Measurements from ENCODE around the gene IL17RC.
"Not testable (repeated sequence)": the region's sequence is repeated elsewhere in the genome, so short reads cannot be mapped to it uniquely, and the experiment has no call there.

Gene IL17RC

GRCh38 chr3:9938966-9939365 lies 22.1 kb downstream of the IL17RC start:
- Histone ChIP-seq H4K20me1 (ENCODE audit: control insufficient read depth, insufficient read depth, low read depth, low read length) (no peaks in the 10 kb centered on the region), H3K9me2 (replicated peaks; ENCODE audit: control insufficient read depth, low read length) (no peaks in the 10 kb centered on the region), H3K4me2 (ENCODE audit: low read length) (no peak overlapping the region), H3K27me3 (ENCODE audit: control insufficient read depth, low read length) (no peaks in the 10 kb centered on the region), H3K79me2 (ENCODE audit: control insufficient read depth, low read length) (peaks cover 21% of the 10 kb centered on the region), H3F3A (ENCODE audit: control insufficient read depth, insufficient read depth) (no peaks in the 10 kb centered on the region), H3K4me3 (ENCODE audit: low read length) (no peak overlapping the region), H3K36me3 (ENCODE audit: control insufficient read depth, low read length) (peaks cover 31% of the 10 kb centered on the region), H3K27ac (ENCODE audit: low read depth, low read length) (no peak overlapping the region), H3K4me1 (ENCODE audit: control insufficient read depth, low read length) (peaks cover 20% of the 10 kb centered on the region), H3K9me3 (ENCODE audit: control insufficient read depth, insufficient read depth, low read length) (no peaks in the 10 kb centered on the region)
- TF ChIP-seq EZH2phosphoT487 (IDR thresholded peaks at IDR 0.05; ENCODE audit: borderline replicate concordance, low read length) (no peak), CTCF (IDR thresholded peaks at IDR 0.05; ENCODE audit: low read depth, low read length, poor library complexity, severe bottlenecking) (no peak)

- Histone ChIP-seq H3K36me3 (ENCODE audit: control insufficient read depth, low read length) (peaks cover 30% of the 10 kb centered on the region), H3K4me1 (ENCODE audit: control insufficient read depth, low read length) (peaks cover 11% of the 10 kb centered on the region), H3K79me2 (ENCODE audit: control insufficient read depth, low read length) (peaks cover 12% of the 10 kb centered on the region)
- H3K27me3 ChIP-seq (ENCODE audit: control insufficient read depth, low read length); H3K27ac ChIP-seq (ENCODE audit: low read depth, low read length); H4K20me1 ChIP-seq (ENCODE audit: control insufficient read depth, insufficient read depth, low read depth, low read length); H3K4me2 ChIP-seq (ENCODE audit: low read length); H3K9me3 ChIP-seq (ENCODE audit: control insufficient read depth, insufficient read depth, low read length); H3K9me2 ChIP-seq (replicated peaks; ENCODE audit: control insufficient read depth, low read length); H3K4me3 ChIP-seq (ENCODE audit: low read length); H3F3A ChIP-seq (ENCODE audit: control insufficient read depth, insufficient read depth): not testable (repeated sequence)
These were observed 23.0 kb downstream of the IL17RC start for GRCh38 chr3:9939906-9940305.

- H3K27me3 ChIP-seq (ENCODE audit: control insufficient read depth, low read length): no peaks in the 10 kb centered on the region
- no peak overlapping the region for H3K27ac ChIP-seq (ENCODE audit: low read depth, low read length)
- TF ChIP-seq CTCF (IDR thresholded peaks at IDR 0.05; ENCODE audit: low read depth, low read length, poor library complexity, severe bottlenecking): no peak
- no peak for TF ChIP-seq EZH2phosphoT487 (IDR thresholded peaks at IDR 0.05; ENCODE audit: borderline replicate concordance, low read length)
- no peak overlapping the region for H3K4me3 ChIP-seq (ENCODE audit: low read length)
- H3K79me2 ChIP-seq (ENCODE audit: control insufficient read depth, low read length): peaks cover 4% of the 10 kb centered on the region; the same call in 1 of the 2 replicates
- H4K20me1 ChIP-seq (ENCODE audit: control insufficient read depth, insufficient read depth, low read depth, low read length): no peaks in the 10 kb centered on the region
- H3K4me1 ChIP-seq (ENCODE audit: control insufficient read depth, low read length): peaks cover 3% of the 10 kb centered on the region
- no peak overlapping the region for H3K4me2 ChIP-seq (ENCODE audit: low read length)
- peaks cover 22% of the 10 kb centered on the region for H3K36me3 ChIP-seq (ENCODE audit: control insufficient read depth, low read length)
- H3K9me3 ChIP-seq (ENCODE audit: control insufficient read depth, insufficient read depth, low read length): no peaks in the 10 kb centered on the region
- H3F3A ChIP-seq (ENCODE audit: control insufficient read depth, insufficient read depth): no peaks in the 10 kb centered on the region
- no peaks in the 10 kb centered on the region for H3K9me2 ChIP-seq (replicated peaks; ENCODE audit: control insufficient read depth, low read length)
These were observed 23.8 kb downstream of the IL17RC start for GRCh38 chr3:9940746-9941145.

GRCh38 chr3:9942164-9942563 lies 25.3 kb downstream of the IL17RC start:
- TF ChIP-seq EZH2phosphoT487 (IDR thresholded peaks at IDR 0.05; ENCODE audit: borderline replicate concordance, low read length) (no peak), CTCF (IDR thresholded peaks at IDR 0.05; ENCODE audit: low read depth, low read length, poor library complexity, severe bottlenecking) (no peak)
- no peaks in the 10 kb centered on the region for H3K27me3 ChIP-seq (ENCODE audit: control insufficient read depth, low read length)
- H3K4me3 ChIP-seq (ENCODE audit: low read length): no peak overlapping the region
- H3K9me3 ChIP-seq (ENCODE audit: control insufficient read depth, insufficient read depth, low read length): no peaks in the 10 kb centered on the region
- H3K27ac ChIP-seq (ENCODE audit: low read depth, low read length): no peak overlapping the region
- no peaks in the 10 kb centered on the region for H3K9me2 ChIP-seq (replicated peaks; ENCODE audit: control insufficient read depth, low read length)
- H3K79me2 ChIP-seq (ENCODE audit: control insufficient read depth, low read length): no peaks in the 10 kb centered on the region
- H3K36me3 ChIP-seq (ENCODE audit: control insufficient read depth, low read length): peaks cover 10% of the 10 kb centered on the region
- no peak overlapping the region for H3K4me2 ChIP-seq (ENCODE audit: low read length)
- no peaks in the 10 kb centered on the region for H3K4me1 ChIP-seq (ENCODE audit: control insufficient read depth, low read length)
- H4K20me1 ChIP-seq (ENCODE audit: control insufficient read depth, insufficient read depth, low read depth, low read length): no peaks in the 10 kb centered on the region
- no peaks in the 10 kb centered on the region for H3F3A ChIP-seq (ENCODE audit: control insufficient read depth, insufficient read depth)
